ENCODE results near the gene CIZ1.
"Not testable (repeated sequence)": the region's sequence is repeated elsewhere in the genome, so short reads cannot be mapped to it uniquely, and the experiment has no call there.

Gene CIZ1

GRCh38 chr9:128191406-128192046 is at the start of gene CIZ1:
Gene CIZ1, minus strand, starts transcription at chr9:128191572. Its CDS starts 715 bp downstream, at chr9:128190857.
- DNase-seq (ENCODE audit: low read depth in 2 of 2) = peak; percentile 39 to 61

- no peak for DNase-seq (ENCODE audit: low read depth in 2 of 2)
Measured at GRCh38 chr9:128233817-128234406, 42.5 kb upstream of the CIZ1 start.

- no peak for DNase-seq (ENCODE audit: low read depth in 2 of 2)
Measured at GRCh38 chr9:128232528-128233428, 41.4 kb upstream of the CIZ1 start.

- DNase-seq (ENCODE audit: low read depth in 2 of 2) = no peak
Measured at GRCh38 chr9:128231638-128232527, 40.5 kb upstream of the CIZ1 start.

DNA sequence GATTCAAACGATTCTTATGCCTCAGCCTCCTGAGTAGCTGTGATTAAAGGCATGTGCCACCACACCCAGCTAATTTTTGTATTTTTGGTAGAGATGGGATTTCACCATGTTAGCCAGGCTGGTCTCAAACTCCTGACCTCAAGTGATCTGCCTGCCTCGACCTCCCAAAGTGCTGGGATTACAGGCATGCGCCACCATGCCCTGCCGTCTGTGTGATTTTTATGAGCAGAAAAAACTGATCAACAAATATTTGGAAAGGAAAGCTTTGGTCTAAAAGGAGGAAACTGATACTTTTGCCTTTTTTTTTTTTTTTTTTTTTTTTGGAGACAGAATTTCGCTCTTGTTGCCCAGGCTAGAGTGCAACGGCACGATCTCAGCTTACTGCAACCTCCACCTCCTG is 39.5 kb upstream of the CIZ1 start:
- DNase-seq (ENCODE audit: low read depth in 2 of 2) = not testable (repeated sequence)

- DNase-seq (ENCODE audit: low read depth in 2 of 2) = no peak
Measured at GRCh38 chr9:128226412-128226801, 35.0 kb upstream of the CIZ1 start.

DNA sequence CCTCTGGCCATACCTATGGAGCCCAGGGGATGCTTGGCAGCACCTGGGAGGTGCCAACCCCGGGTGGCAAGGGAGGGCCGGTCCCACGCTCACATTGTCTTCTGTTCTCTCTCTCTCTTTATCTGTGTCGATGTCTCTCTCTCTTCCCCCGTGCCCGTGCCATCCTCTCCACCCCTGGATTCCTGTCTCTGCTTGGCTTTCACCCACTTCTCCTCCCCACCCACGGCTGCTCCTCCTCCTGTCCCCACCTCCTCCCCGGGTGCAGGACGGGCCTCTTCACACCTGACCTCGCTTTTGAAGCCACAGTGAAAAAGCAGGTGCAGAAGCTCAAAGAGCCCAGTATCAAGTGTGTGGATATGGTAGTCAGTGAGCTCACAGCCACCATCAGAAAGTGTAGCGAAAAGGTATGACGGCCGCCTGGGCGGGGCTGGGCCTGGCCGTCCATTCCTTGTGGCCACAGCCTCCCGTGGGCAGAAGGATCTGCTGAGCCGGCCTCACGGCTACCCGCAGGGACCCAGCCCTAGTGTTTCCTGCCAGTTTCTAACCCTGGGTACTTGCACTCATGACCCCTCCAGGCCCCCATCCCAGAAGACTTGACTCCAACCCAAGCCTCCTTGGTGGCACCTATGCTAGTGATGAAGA is 34.5 kb upstream of the CIZ1 start:
- no peak for DNase-seq (ENCODE audit: low read depth in 2 of 2)

DNA sequence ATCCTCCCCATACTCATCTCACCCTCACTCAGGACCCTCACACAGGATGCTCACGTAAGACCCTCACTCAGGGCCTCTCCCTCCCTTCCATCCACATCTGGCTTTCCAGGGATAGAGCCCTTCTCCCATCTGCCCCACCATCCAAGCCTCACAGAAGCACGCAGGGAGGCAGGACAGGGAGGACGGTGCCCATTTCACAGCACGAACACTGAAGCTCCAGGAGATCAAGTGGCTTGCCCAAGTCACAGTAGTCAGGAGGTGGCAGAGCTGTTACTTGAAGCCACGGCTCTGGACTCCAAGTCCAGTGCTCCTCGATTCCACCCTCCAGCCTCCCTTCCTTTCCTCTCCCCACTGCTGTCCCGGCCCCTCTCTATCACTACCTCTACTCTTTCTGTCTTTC is 33.5 kb upstream of the CIZ1 start:
- DNase-seq (ENCODE audit: low read depth in 2 of 2) = no peak

DNA sequence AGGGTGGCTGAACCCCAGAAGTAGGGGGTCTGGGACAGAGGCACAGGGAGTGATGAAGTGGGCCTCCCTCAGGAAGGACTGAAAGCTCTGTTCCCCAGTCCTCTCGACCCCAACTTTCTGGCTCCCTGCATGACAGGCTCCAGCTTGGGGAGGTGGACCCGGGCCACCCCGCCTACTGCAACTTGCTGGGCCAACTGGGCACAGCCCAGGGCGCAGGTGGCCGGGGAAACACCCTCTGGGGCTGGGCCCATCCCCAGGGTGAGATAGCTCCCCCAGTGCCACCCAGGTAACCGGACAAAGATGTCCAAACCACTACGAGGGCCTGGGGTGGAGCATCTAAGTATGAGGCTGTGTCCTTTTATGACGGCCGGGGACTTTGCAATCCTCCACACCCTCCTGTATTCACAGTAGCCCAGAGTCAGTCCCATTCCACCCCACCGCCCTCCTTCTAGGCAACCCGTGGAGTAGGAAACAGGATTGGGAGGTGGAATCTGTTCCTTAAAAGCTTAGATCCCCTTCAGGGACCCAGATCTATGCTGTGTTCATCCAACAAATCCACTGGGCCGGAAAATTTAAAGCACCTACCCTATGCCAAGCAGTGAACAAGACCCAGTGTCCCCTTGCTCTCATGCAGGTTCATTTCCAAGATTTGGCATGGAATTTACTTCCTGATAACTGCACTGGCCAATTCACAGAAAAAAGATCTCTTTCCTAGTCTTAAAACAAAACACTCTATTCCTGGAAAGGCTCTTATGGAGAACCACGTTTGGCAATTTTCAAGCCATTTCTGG is 31.7 kb upstream of the CIZ1 start:
- no peak for DNase-seq (ENCODE audit: low read depth in 2 of 2)

- no peak for DNase-seq (ENCODE audit: low read depth in 2 of 2)
Measured at GRCh38 chr9:128222026-128222425, 30.7 kb upstream of the CIZ1 start.

DNA sequence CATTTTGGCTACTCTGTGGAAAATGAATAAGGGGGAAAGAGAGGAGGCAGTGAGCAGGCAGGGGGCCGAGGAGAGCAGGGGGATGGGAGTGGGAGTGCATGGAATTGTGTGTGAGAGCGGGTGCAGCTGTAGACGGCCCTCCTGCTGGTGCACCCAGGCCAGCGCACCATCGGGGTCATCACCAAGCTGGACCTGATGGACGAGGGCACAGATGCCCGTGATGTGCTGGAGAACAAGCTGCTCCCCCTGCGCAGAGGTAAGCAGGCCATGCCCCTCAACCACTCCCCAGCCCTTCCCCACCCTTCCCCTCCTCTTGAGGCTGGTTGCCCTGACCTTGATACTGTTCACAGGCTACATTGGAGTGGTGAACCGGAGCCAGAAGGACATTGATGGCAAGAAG is 28.5 kb upstream of the CIZ1 start:
- DNase-seq (ENCODE audit: low read depth in 2 of 2) = no peak

- peak; percentile 70 to 85 for DNase-seq (ENCODE audit: low read depth in 2 of 2)
Measured at GRCh38 chr9:128218518-128219389, 27.4 kb upstream of the CIZ1 start.

DNA sequence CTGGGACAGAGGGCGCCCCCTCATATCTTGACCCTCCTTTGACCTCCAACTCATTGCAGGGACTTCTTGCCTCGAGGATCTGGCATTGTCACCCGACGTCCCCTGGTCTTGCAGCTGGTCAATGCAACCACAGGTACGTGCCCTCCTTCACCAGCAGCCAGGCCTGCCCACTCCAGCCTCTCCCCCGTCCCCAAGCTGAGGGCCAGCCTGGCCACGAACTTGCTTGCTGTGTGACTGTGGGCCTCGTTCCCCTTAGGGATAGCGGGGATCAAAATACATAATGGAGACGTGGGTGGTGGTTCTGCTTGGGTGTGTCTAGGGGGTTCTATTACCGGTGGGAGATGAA is 26.8 kb upstream of the CIZ1 start:
- no peak for DNase-seq (ENCODE audit: low read depth in 2 of 2)

GRCh38 chr9:128216781-128217553 is 25.6 kb upstream of the CIZ1 start:
- DNase-seq (ENCODE audit: low read depth in 2 of 2) = no peak

DNA sequence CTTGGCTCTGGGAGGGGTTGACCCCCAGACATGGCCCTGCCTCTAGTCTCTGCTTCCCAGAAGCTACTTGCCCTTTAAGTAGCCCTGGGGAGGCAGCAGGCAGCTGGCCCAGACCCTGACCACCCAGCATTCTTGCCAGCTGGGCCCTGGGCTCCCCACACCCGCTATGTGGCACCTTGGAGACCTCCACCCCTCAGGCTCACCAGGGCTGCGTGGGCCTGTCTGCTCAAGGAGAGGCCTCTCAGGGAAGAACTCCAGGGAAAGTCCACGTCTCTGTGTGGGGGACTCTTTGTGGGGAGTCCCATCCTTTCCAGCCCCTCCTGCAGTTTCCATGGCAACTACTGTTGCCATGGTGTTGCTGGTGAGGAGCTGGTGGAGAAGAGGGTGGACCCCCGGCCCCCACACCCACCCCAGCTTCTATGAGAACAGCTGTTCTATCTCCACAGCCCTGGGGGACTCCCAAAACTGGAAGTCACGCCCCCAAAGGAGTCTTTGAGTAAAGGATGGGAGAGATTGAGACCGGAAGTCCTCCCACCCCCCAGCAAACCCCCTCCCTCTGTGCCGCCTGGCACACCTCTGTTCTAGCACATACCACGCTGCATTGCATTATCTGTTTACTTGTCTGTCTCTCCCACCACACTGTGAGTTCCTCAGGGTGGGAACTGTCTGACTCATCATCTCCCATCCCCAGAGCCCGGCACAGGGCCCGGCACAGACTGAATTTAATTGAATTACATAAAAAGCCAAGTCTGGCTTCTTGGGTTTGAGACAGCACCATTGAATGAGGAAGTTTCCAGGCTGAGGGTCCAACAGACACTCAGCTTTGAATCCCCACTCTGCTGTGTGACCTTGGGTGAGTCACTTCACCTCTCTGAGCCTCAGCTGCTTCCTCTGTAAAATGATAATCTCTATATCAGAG is 24.4 kb upstream of the CIZ1 start:
- DNase-seq (ENCODE audit: low read depth in 2 of 2) = no peak

GRCh38 chr9:128214571-128215490 is 23.5 kb upstream of the CIZ1 start:
- no peak for DNase-seq (ENCODE audit: low read depth in 2 of 2)

All from stimulated activated CD8-positive, alpha-beta memory T cell treated with anti-CD3 and anti-CD28 coated beads, Interleukin-2, amount 100 ng/mL, for 1 hour (primary cell).